AG10803 (cell line): ENCODE measurements around the gene PLEKHG2.

Source experiments
- DNase-seq: peaks from one replicate; pipeline ENCODE4 v3.0.0; 2010; ENCODE audit warnings: low read depth
- H3K4me3 ChIP-seq: 2 replicates; pipeline ENCODE4 v1.5.1; 2011; ENCODE audit warnings: mild to moderate bottlenecking, low read length, control low read depth
- TF ChIP-seq, protein P1 (sequence below): conservative IDR thresholded peaks from 2 replicates; pipeline ENCODE4 v1.5.1; 2011; ENCODE audit warnings: mild to moderate bottlenecking, low read length, control low read depth, inconsistent platforms

Gene PLEKHG2

DNA sequence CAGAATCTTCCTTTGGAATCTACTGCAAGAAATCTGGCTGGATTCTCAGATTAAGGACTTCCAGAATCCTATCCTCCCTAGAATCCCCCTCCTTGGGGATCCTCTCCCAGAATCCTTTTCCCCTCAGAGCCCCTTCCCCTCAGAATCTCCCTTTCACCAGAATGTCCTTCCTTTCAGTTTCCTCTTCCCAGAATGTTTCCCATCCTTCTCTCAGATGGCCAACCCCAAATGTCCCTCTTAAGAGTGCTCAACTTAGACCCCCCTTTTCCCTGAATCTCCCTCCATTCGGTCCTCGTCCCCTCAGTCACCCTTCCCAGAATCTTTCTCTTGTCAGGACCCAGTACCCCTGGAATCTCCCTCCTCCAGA lies 23.9 kb downstream of the PLEKHG2 start:
- DNase-seq, result no peak
- TF ChIP-seq, protein P1, sequence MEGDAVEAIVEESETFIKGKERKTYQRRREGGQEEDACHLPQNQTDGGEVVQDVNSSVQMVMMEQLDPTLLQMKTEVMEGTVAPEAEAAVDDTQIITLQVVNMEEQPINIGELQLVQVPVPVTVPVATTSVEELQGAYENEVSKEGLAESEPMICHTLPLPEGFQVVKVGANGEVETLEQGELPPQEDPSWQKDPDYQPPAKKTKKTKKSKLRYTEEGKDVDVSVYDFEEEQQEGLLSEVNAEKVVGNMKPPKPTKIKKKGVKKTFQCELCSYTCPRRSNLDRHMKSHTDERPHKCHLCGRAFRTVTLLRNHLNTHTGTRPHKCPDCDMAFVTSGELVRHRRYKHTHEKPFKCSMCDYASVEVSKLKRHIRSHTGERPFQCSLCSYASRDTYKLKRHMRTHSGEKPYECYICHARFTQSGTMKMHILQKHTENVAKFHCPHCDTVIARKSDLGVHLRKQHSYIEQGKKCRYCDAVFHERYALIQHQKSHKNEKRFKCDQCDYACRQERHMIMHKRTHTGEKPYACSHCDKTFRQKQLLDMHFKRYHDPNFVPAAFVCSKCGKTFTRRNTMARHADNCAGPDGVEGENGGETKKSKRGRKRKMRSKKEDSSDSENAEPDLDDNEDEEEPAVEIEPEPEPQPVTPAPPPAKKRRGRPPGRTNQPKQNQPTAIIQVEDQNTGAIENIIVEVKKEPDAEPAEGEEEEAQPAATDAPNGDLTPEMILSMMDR, result no peak
- peak overlapping the region; percentile 69 for H3K4me3 ChIP-seq

DNA sequence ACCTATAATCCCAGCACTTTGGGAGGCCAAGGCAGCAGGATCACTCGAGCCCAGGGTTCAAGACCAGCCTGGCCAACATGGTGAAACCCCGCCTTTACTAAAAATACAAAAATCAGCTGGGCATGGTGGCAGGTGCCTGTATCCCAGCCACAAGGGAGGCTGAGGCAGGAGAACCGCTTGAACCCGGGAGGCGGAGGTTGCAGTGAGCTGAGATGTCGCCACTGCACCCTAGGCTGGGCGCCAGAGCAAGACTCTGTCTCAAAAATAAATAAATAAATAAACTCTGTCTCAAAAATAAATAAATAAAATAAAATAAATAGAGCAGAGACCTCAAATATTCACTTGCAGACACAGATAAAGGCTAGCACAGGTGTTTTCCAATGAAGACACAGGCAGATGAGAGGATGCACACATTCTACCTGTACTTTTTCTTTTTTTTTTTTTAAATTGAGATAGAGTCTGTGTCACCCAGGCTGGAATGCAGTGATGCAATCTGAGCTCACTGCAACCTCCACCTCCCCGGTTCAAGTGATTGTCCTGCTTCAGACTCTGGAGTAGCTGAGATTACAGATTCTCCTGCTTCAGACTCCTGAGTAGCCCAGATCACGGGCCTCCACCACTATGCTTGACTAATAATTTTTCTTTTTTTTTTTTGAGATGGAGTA lies 25.9 kb downstream of the PLEKHG2 start:
- DNase-seq, result peak; percentile 27

DNA sequence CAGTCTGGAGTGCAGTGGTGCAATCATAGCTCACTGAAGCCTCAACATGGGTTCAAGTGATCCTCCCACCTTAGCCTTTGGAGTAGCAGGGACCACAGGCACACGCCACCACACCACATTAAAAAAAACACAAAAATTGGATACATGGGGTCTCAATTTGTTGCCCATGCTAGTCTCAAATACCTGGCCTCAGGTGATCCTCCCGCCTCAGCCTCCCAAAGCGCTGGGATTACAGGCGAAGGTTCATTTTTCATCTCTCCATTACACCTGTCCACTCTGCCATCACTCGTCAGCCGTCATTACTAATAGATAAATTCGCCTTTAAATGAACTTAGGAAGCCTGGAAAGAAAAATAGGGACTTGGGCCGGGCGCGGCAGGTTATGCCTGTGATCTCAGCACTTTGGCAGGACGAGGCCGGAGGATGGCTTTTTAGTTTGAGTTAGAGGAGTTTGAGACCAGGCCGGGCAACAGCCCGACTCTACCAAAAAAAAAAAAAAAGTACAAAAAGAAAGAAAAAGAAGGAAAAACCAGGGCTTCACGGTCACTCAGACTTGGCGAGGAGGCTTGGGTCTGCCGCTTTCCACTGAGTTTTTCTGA lies 32.2 kb downstream of the PLEKHG2 start:
- TF ChIP-seq, protein P1, result no peak
- peak overlapping the region; percentile 100 for H3K4me3 ChIP-seq
- DNase-seq, result peak; percentile 32

More for the DNA sequence above, 25.9 kb downstream of the PLEKHG2 start:
- TF ChIP-seq, protein P1, result no peak
- H3K4me3 ChIP-seq, result no peak overlapping the region

DNA sequence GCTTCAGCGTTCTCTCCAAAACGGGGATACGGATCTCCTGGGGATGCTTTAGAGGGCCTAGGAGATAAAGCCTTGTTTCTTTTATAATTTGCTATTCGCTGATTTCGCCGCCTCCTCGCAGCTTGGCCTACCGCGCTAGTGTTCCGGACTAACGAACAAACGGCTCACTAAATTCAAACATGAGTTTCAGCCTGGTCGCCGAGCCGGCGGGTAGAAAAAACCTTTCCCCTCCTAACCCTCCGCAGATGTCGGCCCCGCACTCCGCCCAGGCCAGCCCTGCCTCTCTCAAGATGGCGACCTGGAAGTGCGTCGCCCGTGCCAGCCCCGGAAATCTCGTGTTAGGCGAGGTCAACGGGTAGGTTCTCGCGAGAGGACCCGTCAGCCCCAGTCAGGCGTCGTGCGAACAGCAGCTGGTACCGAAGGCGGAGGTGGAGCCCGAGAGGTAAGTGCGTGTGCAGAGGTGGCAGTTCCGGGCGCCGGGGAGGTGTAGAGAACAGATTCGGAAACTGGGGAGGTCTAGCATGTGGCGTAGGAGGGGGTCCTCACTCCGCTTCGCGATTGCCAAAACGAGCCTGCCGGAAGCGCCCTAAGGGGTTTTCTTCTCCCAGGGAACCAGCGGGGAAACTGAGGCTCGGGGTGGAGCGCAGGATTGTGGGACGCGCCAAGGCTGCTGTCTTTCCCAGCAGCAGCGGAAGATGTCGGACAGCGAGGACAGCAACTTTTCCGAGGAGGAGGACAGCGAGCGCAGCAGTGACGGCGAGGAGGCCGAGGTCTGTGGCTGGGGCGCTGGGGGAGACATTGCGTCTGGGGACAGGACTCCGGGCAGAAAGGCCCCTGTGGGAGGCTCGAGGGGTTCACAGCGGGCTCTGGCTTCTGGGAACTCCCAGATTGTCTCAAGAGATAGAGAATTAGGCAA lies 33.0 kb downstream of the PLEKHG2 start, which contains the start of gene SUPT5H:
TSS of gene SUPT5H (plus strand) at position 387 of the 916 bp plus-strand sequence. CDS start at position 696, 309 bp downstream.
- TF ChIP-seq, protein P1, result no peak
- peak within 1 kb of the TSS; percentile 100 for H3K4me3 ChIP-seq
- peak; percentile 97 for DNase-seq

DNA sequence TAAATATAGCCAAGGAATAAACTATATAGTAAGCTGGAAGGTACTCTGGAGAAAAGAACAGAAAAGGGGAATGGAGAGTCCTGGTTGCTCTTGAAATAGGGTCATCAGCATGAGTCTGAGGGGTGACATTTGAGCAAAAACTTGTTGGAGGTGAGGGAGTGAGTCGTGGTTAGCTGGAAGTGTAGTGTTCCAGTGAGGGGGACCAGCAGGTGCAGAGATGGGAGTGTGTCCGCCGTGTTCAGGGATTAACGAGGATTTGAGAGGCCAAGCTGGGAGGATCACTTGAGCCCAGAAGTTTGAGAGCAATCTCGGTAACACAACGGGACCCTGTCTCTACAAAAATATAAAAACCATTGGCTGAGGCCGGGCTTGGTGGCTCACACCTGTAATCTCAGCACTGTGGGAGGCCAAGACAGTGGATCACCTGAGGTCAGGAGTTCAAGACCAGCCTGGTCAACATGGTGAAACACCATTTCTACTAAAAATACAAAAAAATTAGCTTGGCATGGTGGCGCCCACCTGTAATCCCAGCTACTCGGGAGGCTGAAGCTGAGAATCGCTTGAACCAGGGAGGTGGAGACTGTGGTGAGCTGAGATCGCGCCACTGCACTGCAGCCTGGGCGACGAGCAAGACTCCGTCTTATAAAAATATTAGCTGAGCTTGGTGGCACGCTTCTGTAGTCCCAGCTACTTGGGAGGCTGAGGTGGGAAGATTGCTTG lies 34.1 kb downstream of the PLEKHG2 start:
- peak overlapping the region; percentile 100 for H3K4me3 ChIP-seq
- TF ChIP-seq, protein P1, result no peak
- no peak for DNase-seq

DNA sequence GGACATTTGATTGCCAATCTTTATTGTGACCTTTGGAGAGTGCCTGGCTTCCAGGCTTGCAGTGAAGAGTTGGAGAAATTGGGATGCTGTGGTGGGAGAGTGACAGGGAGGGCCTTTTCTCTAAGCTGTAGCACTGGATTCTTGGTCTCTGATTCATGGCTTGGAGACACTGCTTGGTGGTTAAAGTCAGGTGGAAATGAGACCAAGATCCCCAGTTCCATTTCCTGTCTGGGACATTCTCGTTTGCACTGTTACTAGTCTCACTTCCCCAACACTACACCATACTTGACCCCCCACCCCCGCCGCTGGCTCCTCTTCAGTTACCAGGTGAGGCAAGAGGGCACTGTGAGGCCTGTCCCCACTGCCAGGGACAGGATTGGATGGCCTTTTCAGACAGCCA lies 35.8 kb downstream of the PLEKHG2 start:
- TF ChIP-seq, protein P1, result no peak
- peak; percentile 49 for DNase-seq
- no peak overlapping the region for H3K4me3 ChIP-seq
